ENCODE data around the gene UVSSA.

UVSSA gene

GRCh38 chr4:1399508-1400190 is 52.6 kb downstream of the UVSSA start:
- peak; percentile 13 for DNase-seq

GRCh38 chr4:1400191-1400805 is 53.3 kb downstream of the UVSSA start:
- DNase-seq, result peak; percentile 16

GRCh38 chr4:1400831-1401408 is 53.9 kb downstream of the UVSSA start:
- peak; percentile 17 for DNase-seq

GRCh38 chr4:1401409-1402020 is 54.5 kb downstream of the UVSSA start:
- no peak for DNase-seq

- DNase-seq, result no peak
These were observed 55.1 kb downstream of the UVSSA start for GRCh38 chr4:1402021-1402515.

GRCh38 chr4:1402516-1403091 is 55.6 kb downstream of the UVSSA start:
- DNase-seq, result no peak

- no peak for DNase-seq
These were observed 56.2 kb downstream of the UVSSA start for GRCh38 chr4:1403177-1403583.

GRCh38 chr4:1403591-1404572 is 56.9 kb downstream of the UVSSA start:
- DNase-seq, result no peak

- DNase-seq, result no peak
These were observed 57.7 kb downstream of the UVSSA start for GRCh38 chr4:1404573-1405253.

GRCh38 chr4:1405254-1405635 is 58.2 kb downstream of the UVSSA start:
- no peak for DNase-seq

GRCh38 chr4:1405636-1406393 is 58.8 kb downstream of the UVSSA start:
- no peak for DNase-seq

GRCh38 chr4:1406394-1406980 is 59.5 kb downstream of the UVSSA start, which contains the start of gene NKX1-1:
Gene NKX1-1, minus strand, starts transcription at chr4:1406442. Its CDS starts 0 bp downstream, at chr4:1406442.
- DNase-seq, result no peak

GRCh38 chr4:1406981-1407656 is 60.1 kb downstream of the UVSSA start:
- no peak for DNase-seq

- DNase-seq, result no peak
These were observed 60.8 kb downstream of the UVSSA start for GRCh38 chr4:1407657-1408333.

GRCh38 chr4:1408418-1408817 is 61.4 kb downstream of the UVSSA start:
- no peak for DNase-seq

- no peak for DNase-seq
These were observed 62.1 kb downstream of the UVSSA start for GRCh38 chr4:1409079-1409478.

- no peak for DNase-seq
These were observed 62.8 kb downstream of the UVSSA start for GRCh38 chr4:1409491-1410425.

Data from stimulated activated CD8-positive, alpha-beta memory T cell treated with anti-CD3 and anti-CD28 coated beads, Interleukin-4, amount 100 ng/mL, for 48 hours (primary cell).